IMR-90 (cell line): Measurements from ENCODE around the gene CLSTN1. TPM values are rescaled to one million over a fixed set of nuclear protein-coding genes. Genes with fewer than 3 reads are reported as not detected.

Source experiments
- ATAC-seq: fragments of 200-7000 bp; cut with Tn5 transposase; 2 replicates; pipeline ENCODE4 v1.9.1; 2020; ENCODE audit warnings: low read depth, mild to moderate bottlenecking, moderate library complexity
- BruUV-seq: library from RNA; stranded (reverse); fragments of 400-500 nt; replicated peaks from 2 replicates; lab custom pipeline; 2021; lab: Mats Ljungman, UMichigan
- CTCF ChIA-PET: fragments of 300-600 bp; formaldehyde crosslinking; extraction: SDS; loops from one replicate; lab custom pipeline; 2021; ENCODE audit warnings: antibody characterized with exemption; lab: Yijun Ruan, JAX
- POLR2A ChIA-PET: fragments of 300-600 bp; sonication (Branson Sonifier 250); formaldehyde crosslinking; loops from one replicate; lab custom pipeline; 2022; ENCODE audit warnings: antibody characterized with exemption; ENCODE audit not compliant: unreplicated experiment; lab: Charles Lee
- DNase-seq: peaks from one replicate; pipeline ENCODE4 v3.0.0; 2013
- H2AFZ ChIP-seq: replicated peaks from 2 replicates; pipeline ENCODE3; 2013; ENCODE audit warnings: low read length, mild to moderate bottlenecking; ENCODE audit not compliant: poor library complexity
- H2AK5ac ChIP-seq: 2 replicates; pipeline ENCODE4 v1.6.1; 2013; ENCODE audit warnings: low read depth, low read length, inconsistent platforms
- H2AK9ac ChIP-seq: replicated peaks from 2 replicates; pipeline ENCODE3; 2013; ENCODE audit warnings: mild to moderate bottlenecking, low read depth, low read length, moderate library complexity; ENCODE audit not compliant: poor library complexity
- H2BK120ac ChIP-seq: 2 replicates; pipeline ENCODE4 v1.6.1; 2013; ENCODE audit warnings: low read depth, low read length, inconsistent platforms
- H2BK15ac ChIP-seq: 3 replicates; pipeline ENCODE4 v1.6.1; 2013; ENCODE audit warnings: low read depth, low read length, inconsistent platforms
- H2BK20ac ChIP-seq: 2 replicates; pipeline ENCODE4 v1.6.1; 2013; ENCODE audit warnings: low read depth, mild to moderate bottlenecking, inconsistent platforms, low read length, moderate library complexity
- H2BK5ac ChIP-seq: 2 replicates; pipeline ENCODE4 v1.6.1; 2013; ENCODE audit warnings: mild to moderate bottlenecking, low read depth, low read length, inconsistent platforms; ENCODE audit not compliant: poor library complexity, severe bottlenecking
- H3K14ac ChIP-seq: replicated peaks from 2 replicates; pipeline ENCODE4 v1.6.1; 2013; ENCODE audit warnings: low read depth, low read length, inconsistent platforms
- H3K18ac ChIP-seq: 2 replicates; pipeline ENCODE4 v1.6.1; 2013; ENCODE audit warnings: low read depth, low read length, control low read depth
- H3K23ac ChIP-seq: 2 replicates; pipeline ENCODE4 v1.6.1; 2013; ENCODE audit warnings: low read depth, low read length, inconsistent platforms
- H3K27ac ChIP-seq: 2 replicates; pipeline ENCODE4 v1.5.1; 2013; ENCODE audit warnings: mild to moderate bottlenecking, control low read depth, low read length; ENCODE audit not compliant: insufficient read depth
- H3K27me3 ChIP-seq: 2 replicates; pipeline ENCODE4 v1.6.1; 2013; ENCODE audit warnings: low read length; ENCODE audit not compliant: control insufficient read depth, insufficient read depth
- H3K36me3 ChIP-seq: 2 replicates; pipeline ENCODE4 v1.6.1; 2013; ENCODE audit warnings: low read length, mixed read lengths; ENCODE audit not compliant: control insufficient read depth, insufficient read depth
- H3K4ac ChIP-seq: 2 replicates; pipeline ENCODE4 v1.6.1; 2013; ENCODE audit warnings: low read depth, low read length, inconsistent platforms
- H3K4me1 ChIP-seq: 2 replicates; pipeline ENCODE4 v1.6.1; 2013; ENCODE audit warnings: low read length, mixed read lengths; ENCODE audit not compliant: control insufficient read depth, insufficient read depth
- H3K4me2 ChIP-seq: 2 replicates; pipeline ENCODE4 v1.6.1; 2013; ENCODE audit warnings: low read depth, mild to moderate bottlenecking, control low read depth, low read length, moderate library complexity
- H3K4me3 ChIP-seq: 2 replicates; pipeline ENCODE4 v1.5.1; 2013; ENCODE audit warnings: low read depth, mild to moderate bottlenecking, control low read depth, low read length, moderate library complexity; ENCODE audit not compliant: insufficient read depth
- H3K56ac ChIP-seq: 2 replicates; pipeline ENCODE4 v1.6.1; 2013; ENCODE audit warnings: low read length, inconsistent platforms; ENCODE audit not compliant: insufficient read depth; ENCODE audit errors: extremely low read depth
- H3K79me1 ChIP-seq, 2 experiments: 2 replicates each; pipeline ENCODE4 v1.6.1; 2013; ENCODE audit warnings: low read length in 2 of 2, inconsistent platforms in 1 of 2, low read depth in 1 of 2
- H3K9ac ChIP-seq: 2 replicates; pipeline ENCODE4 v1.6.1; 2013; ENCODE audit warnings: low read depth, low read length, control low read depth
- H3K9me1 ChIP-seq: 2 replicates; pipeline ENCODE4 v1.6.1; 2013; ENCODE audit warnings: low read length, inconsistent platforms; ENCODE audit not compliant: insufficient read depth
- H3K9me3 ChIP-seq: 2 replicates; pipeline ENCODE4 v1.6.1; 2013; ENCODE audit warnings: low read length; ENCODE audit not compliant: control insufficient read depth, insufficient read depth
- H4K20me1 ChIP-seq: 2 replicates; pipeline ENCODE4 v1.6.1; 2013; ENCODE audit warnings: low read length, inconsistent platforms; ENCODE audit not compliant: insufficient read depth
- H4K5ac ChIP-seq: 2 replicates; pipeline ENCODE4 v1.6.1; 2013; ENCODE audit warnings: mild to moderate bottlenecking, low read depth, low read length, control low read depth
- H4K8ac ChIP-seq, 2 experiments: 2 replicates each; pipeline ENCODE4 v1.6.1; 2013; ENCODE audit warnings: low read depth in 2 of 2, low read length in 2 of 2, control low read depth in 1 of 2, inconsistent platforms in 1 of 2
- H4K91ac ChIP-seq: 2 replicates; pipeline ENCODE4 v1.6.1; 2013; ENCODE audit warnings: low read depth, low read length, inconsistent platforms; ENCODE audit not compliant: insufficient read depth
- ELK1 ChIP-seq: fragments of 150-350 bp; IDR thresholded peaks from 2 replicates; pipeline ENCODE4 v1.6.1; 2016; ENCODE audit warnings: low read depth, mild to moderate bottlenecking, low read length, moderate library complexity, borderline replicate concordance
- MAZ ChIP-seq: IDR thresholded peaks from 2 replicates; pipeline ENCODE4 v1.6.1; 2012; ENCODE audit warnings: low read depth, mild to moderate bottlenecking, low read length, improper control_type of control experiment, moderate library complexity, borderline replicate concordance
- MXI1 ChIP-seq: IDR thresholded peaks from 2 replicates; pipeline ENCODE4 v1.6.1; 2012; ENCODE audit warnings: low read depth, mild to moderate bottlenecking, low read length, moderate library complexity, borderline replicate concordance
- WGBS, 2 experiments: methylation state at CpG; one replicate each; pipeline versions ENCODE4 v1.1.5 to v1.1.7; 2013; ENCODE audit warnings: missing lambda C conversion rate in 2 of 2; ENCODE audit not compliant: insufficient read length in 1 of 2; ENCODE audit errors: extremely low coverage in 2 of 2; 5-methylcytosine and 5-hydroxymethylcytosine counted together
- dilution Hi-C: fragments of 300-500 bp; cut with HindIII; formaldehyde crosslinking; loops from one replicate; pipeline ENCODE4 v1.14.3; 2018; ENCODE audit warnings: low sequenced_read_pairs; ENCODE audit not compliant: unreplicated experiment
- in situ Hi-C: fragments of 300-500 bp; cut with MboI; formaldehyde crosslinking; loops from 3 replicates; pipeline ENCODE4 v1.14.3; 2019; ENCODE audit warnings: low sequenced_read_pairs, inconsistent platforms, mixed read lengths
- intact Hi-C: fragments of 100-400 bp; cut with micrococcal nuclease; formaldehyde crosslinking; loops from 2 replicates; pipeline ENCODE4 v1.10.0; 2022
- polyA plus RNA-seq, 3 experiments: library from polyadenylated mRNA; depleted of rRNA; stranded (reverse); fragments of >200 nt; gene quantifications; 2 replicates each; pipeline ENCODE4 v1.2.3, GENCODE V29; 2012; ENCODE audit warnings: low replicate concordance in 1 of 3
- total RNA-seq: library from RNA; depleted of rRNA; stranded (reverse); fragments of >200 nt; gene quantifications from 2 replicates; pipeline ENCODE4 v1.2.3, GENCODE V29; 2012

CLSTN1 gene
- total and polyA plus RNA-seq, 2 of the 4 experiments (the other 2 are of a cell fraction): 30.1 to 72.2 TPM

DNA sequence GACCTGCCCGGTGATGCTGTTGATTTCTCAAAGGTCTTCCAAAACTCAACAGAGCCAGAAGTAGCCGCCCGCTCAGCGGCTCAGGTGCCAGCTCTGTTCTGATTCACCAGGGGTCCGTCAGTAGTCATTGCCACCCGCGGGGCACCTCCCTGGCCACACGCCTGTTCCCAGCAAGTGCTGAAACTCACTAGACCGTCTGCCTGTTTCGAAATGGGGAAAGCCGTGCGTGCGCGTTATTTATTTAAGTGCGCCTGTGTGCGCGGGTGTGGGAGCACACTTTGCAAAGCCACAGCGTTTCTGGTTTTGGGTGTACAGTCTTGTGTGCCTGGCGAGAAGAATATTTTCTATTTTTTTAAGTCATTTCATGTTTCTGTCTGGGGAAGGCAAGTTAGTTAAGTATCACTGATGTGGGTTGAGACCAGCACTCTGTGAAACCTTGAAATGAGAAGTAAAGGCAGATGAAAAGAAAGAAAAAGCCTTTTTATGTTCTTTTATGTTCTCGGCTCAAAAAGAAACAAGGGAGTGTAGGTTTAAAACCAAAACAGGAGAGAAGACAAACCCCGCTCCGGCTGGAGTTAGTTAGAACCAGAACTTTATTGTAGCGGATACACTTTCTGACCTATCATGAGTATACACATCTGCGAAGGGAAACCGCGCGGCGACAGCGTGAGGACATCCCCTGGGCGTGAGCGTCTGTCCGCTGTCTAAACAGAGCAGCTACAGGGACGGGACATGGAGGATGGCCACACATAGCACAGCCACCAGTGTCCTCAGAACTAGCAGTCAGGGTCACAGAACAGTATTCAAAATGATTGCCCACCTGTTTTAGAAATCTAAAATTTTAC lies 95.1 kb downstream of the CLSTN1 start:
- intact Hi-C loops: no loop called here
- no TSS peak for BruUV-seq
- Histone ChIP-seq H3K4me1 (no peaks in the 10 kb centered on the region), H3K56ac (no peak overlapping the region), H4K8ac (no peak overlapping the region), H3K4me3 (no peak overlapping the region), H4K20me1 (peaks cover 3% of the 10 kb centered on the region; the same call in 1 of the 2 replicates), H2BK15ac (no peak overlapping the region), H3K9me1 (no peaks in the 10 kb centered on the region), H2BK120ac (no peak overlapping the region), H3K9me3 (peaks cover 2% of the 10 kb centered on the region; the same call in 1 of the 2 replicates), H3K27me3 (no peaks in the 10 kb centered on the region), H3K36me3 (peaks cover 67% of the 10 kb centered on the region), H3K18ac (no peak overlapping the region), H4K5ac (no peak overlapping the region), H2AK5ac (no peak overlapping the region), H3K27ac (no peak overlapping the region), H3K4me2 (no peak overlapping the region), H2BK5ac (no peak overlapping the region), H3K9ac (no peak overlapping the region), H2AK9ac (no peak overlapping the region), H3K23ac (no peak overlapping the region), H3K4ac (no peak overlapping the region), H3K79me1 (no peaks in the 10 kb centered on the region), H4K91ac (no peak overlapping the region), H2BK20ac (no peak overlapping the region), H3K14ac (no peak overlapping the region), H2AFZ (no peak overlapping the region)
- dilution Hi-C loops: no loop called here
- in situ Hi-C loops: loop anchor here (10.0 kb wide), 1 partner anchor 136 kb away; no protein-coding TSS in a partner anchor
- CTCF ChIA-PET: interaction anchor here (0.5 kb wide), 1 partner anchor 263 kb away, joined by 4 read pairs; no protein-coding TSS in a partner anchor
- no peak for ATAC-seq
- no peak for DNase-seq
- no peak for TF ChIP-seq MXI1
- TF ChIP-seq ELK1: no peak
- TF ChIP-seq MAZ: no peak
- POLR2A ChIA-PET: no interaction called here
- 89% methylated on average over 11 of the region's 33 CpGs; no CpG with 5 or more reads in 1 of the 2 experiments for WGBS, 2 experiments
